Stimulated activated CD4-positive, alpha-beta T cell treated with anti-CD3 and anti-CD28 coated beads, Interleukin-4, amount 100 ng/mL, for 48 hours (primary cell): Measurements from ENCODE around the gene DPEP2NB.
A peak's percentile ranks its signal among the peaks of the same experiment; 100 is the strongest.
"Not testable (repeated sequence)": the region's sequence is repeated elsewhere in the genome, so short reads cannot be mapped to it uniquely, and the experiment has no call there.

Experiments
- DNase-seq, 2 donors: peaks; one replicate each; pipeline ENCODE4 v3.0.0-alpha.2; 2020; ENCODE audit warnings: low read depth in 2 of 2

DPEP2NB gene

DNA sequence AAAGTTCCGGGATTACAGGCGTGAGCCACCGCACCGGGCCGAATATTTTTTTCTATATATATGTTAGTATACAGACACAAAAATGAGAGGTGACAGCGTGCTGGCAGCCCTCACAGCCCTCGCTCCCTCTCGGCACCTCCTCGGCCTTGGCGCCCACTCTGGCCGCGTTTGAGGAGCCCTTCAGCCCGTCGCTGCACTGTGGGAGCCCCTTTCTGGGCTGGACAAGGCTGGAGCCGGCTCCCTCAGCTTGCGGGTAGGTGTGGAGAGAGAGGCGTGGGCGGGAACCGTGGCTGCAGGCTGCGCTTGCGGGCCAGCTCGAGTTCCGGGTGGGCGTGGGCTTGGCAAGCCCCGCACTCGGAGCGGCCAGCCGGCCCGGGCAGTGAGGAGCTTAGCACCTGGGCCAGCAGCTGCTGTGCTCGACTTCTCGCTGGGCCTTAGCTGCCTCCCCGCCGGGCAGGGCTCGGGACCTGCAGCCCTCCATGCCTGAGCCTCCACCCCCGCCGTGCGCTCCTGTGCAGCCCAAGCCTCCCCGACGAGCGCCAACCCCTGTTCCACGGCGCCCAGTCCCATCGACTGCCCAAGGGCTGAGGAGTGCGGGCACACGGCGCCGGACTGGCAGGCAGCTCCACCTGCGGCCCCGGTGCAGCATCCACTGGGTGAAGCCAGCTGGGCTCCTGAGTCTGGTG, 33.6 kb downstream of the DPEP2NB start:
- no peak for DNase-seq

DNA sequence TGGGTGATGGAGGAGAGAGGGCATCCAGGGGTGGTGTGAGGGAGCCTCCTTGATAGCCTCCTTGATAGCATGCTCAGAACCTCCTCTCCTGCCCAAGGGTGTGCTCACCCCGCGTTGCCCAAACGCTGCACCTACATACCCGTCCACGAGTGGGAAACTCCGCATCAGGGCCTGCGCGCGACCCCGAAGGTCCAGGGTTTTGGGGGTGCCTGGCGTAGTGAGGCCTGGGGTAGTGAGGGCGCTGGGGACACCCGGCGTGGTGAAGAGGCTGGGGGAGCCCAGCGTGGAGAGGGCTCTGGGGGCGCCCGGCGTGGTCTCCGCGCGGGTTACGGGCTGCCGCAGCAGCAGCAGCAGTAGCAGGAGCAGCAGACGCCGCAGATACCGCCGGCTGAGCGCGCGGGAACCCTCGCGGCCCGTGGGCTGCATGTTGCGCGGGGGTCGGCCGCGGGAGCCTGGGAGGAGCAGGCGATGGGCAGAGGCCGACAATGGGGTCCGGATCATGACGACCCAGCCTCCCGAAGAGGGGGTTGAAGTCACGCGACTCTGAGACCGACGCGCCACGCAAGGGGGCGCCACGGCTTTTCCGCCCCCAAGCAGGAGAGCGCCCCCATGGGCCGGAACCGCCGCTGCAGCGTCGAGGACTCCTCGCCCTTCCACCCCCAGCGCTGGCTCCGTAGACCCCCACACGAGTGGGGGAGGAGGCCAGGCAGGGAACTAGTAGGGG, 35.6 kb downstream of the DPEP2NB start, which contains the start of gene DPEP3:
Gene DPEP3, minus strand, starts transcription at position 545 of the 724 bp plus-strand sequence. Its CDS starts 119 bp downstream, at position 426.
- no peak for DNase-seq

GRCh38 chr16:67977469-67978227, 38.1 kb downstream of the DPEP2NB start:
- no peak for DNase-seq

DNA sequence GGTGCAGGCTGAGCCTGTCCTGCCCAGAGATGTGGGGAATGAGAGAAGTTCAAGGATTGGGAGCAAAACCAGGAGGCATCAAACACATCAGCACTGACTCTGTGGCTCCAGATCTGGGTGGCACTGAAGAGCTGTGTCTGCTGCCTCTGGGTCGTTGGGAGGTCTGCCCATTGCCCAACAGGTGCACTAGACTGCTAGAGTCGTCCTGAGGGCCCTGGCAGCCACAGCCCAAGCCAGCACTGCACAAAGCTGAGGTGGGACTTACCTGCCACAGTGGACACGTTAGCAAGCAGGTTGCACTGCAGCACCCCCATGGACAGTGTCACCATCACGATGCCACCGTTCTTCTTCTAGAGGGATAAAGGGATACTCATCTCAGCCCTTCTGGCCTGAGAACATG, 38.7 kb downstream of the DPEP2NB start:
- no peak for DNase-seq

- DNase-seq: no peak
Measured at GRCh38 chr16:67976205-67976604, 39.5 kb downstream of the DPEP2NB start.

DNA sequence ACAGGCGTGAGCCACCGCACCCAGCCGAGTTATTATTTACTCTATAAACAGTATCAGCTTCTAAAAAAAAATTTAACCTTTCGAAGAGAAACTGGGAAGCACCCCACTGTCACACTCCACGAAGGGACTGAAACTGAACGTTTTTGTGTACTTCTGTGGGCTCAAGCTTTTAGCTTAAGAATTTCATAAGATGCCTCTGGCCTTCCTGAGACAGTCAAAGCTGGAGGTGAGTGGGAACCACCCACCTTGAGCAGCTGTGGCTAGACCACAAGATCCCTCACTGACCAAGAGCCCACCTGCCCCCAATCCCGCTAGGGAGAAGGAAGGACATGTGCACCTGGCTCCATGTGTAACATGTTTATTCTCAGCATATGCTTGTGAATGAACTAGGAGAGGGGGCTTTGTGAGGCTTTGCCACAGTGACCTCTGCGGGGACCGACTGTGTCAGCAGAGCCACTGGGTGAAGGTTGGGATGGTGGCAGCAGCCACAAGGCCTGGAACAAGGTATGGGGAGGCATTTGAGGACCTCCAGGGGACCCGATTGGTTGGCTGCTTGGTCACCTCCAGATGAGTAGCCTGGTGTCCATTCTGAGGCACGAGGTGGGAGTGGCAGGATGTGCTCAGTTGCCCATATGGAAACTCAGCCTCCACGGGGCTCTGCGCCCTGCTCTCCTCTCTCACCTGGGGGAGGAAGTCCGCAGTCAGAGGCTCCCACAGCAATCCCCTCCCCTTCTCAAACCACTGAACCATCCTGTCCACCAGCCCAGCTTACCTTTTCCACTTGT, 40.2 kb downstream of the DPEP2NB start:
- no peak for DNase-seq

DNA sequence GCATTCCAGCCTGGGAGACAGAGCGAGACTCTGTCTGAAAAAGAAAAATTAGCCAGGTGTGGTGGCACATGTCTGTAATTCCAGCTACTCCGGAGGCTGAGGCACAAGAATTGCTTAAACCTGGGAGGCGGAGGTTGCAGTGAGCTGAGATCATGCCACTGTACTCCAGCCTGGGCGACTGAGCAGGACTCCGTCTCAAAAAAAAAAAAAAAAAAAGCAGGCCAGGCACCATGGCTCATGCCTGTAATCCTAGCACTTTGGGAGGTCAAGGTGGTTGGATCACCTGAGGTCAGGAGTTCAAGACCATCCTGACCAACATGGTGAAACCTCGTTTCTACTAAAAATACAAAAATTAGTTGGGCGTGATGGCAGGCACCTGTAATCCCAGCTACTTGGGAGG, 43.4 kb downstream of the DPEP2NB start:
- not testable (repeated sequence) for DNase-seq

GRCh38 chr16:67971111-67971510, 44.6 kb downstream of the DPEP2NB start:
- no peak for DNase-seq

- no peak for DNase-seq
Measured at GRCh38 chr16:67969254-67970039, 46.3 kb downstream of the DPEP2NB start.

GRCh38 chr16:67968400-67969253, 47.1 kb downstream of the DPEP2NB start, which contains the start of gene SLC12A4:
TSS of gene SLC12A4 (minus strand) at chr16:67968637. CDS start at chr16:67968553, 84 bp downstream.
- peak; percentile 85 to 88 for DNase-seq

GRCh38 chr16:67967958-67968399, 47.7 kb downstream of the DPEP2NB start:
- no peak for DNase-seq

DNA sequence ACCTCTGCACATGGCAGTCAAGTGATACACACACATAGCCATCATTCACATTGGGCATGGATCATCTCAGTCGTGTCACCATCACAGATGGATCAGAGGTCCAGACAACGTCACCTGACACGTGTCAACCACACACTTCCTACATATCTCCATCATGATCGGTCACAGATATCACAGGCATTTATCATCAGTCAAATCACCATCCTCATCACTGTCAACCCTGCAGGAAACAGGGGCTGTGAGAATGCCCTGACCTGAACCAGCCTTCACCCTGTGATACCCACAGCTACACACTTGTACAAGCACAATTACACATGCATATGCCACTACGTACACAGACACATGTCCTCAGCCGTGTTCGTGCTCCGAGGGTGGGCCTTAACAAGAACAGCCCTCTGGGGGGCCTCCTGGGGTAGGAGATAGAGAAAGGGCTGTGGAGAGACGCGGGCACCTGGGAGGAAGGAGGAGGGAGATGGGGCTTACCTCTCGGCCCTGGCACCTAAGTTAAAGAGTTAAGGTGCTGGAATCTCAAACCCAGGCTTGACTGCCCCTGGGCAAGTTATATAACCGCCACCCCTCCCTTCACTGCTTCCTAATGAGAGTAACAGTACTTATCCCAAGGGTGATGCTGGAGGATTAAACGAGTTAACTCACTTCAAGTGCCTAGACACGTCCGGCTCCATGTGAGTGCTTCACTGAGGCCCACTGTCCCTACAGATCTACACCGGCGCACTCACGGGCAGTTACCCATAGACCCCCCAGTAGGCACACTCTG, 48.3 kb downstream of the DPEP2NB start:
- DNase-seq: no peak

DNA sequence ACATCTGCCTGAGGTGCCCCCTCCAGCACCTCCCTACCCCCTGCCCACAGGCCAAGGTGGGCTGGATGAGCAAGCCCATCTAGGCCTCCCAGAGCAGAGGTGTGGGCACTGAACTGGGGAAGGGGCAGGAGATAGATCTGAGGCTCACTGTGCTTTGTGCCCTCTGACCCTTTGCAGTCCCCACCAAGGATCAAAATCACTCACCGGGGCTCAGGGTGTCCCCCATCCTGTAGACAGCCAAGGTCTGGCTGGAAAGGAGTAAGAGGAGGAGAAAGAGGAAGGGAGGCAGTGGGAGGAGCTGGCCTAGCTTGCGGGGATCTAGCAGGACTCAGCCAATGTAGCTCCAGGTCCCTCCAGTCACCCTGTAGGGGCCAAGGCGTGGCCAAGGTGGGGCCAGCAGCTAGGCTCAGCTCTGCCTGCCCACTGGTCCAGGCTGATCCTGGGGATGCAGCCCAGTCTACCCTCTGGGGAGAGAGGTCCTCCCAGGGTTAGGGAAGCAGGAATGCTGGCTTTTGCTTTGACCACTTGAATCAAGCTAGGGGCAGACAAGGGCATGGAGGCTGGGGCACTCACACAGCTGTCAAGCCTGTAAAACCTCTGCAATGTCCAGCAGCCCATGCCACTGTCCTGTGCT, 49.0 kb downstream of the DPEP2NB start:
- no peak for DNase-seq

- no peak for DNase-seq
Measured at GRCh38 chr16:67965668-67966548, 49.8 kb downstream of the DPEP2NB start.

DNA sequence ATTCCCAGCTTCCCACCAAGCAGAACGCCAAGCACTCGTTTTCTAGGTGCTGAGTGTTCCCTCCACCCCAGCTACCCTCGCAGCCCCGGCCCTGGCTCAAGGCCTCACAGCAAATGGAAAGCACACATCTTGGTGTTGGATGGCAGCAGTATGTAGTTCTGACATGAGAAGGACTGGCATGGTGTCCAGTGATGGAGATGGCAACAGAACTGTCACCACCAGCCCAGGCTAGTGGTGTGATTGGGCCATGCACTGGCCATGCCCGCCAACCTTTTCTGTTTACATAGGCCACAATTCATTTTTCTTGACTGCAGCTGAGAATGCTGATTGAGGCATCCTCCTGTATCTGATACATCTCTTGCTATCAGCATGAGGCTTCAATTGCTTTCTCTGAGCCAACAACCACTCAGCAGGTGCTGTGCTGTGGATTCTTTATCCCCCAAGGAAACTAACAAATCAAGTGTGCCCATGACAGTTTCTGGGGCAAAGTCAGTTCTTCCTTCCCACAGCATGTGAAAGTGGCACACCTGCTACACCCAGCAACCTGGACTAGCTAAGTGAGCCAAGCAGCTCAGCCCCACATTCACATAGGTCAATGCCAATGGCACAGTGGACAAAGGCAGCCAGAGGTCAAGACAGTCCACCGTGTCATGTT, 51.1 kb downstream of the DPEP2NB start:
- DNase-seq: no peak

DNA sequence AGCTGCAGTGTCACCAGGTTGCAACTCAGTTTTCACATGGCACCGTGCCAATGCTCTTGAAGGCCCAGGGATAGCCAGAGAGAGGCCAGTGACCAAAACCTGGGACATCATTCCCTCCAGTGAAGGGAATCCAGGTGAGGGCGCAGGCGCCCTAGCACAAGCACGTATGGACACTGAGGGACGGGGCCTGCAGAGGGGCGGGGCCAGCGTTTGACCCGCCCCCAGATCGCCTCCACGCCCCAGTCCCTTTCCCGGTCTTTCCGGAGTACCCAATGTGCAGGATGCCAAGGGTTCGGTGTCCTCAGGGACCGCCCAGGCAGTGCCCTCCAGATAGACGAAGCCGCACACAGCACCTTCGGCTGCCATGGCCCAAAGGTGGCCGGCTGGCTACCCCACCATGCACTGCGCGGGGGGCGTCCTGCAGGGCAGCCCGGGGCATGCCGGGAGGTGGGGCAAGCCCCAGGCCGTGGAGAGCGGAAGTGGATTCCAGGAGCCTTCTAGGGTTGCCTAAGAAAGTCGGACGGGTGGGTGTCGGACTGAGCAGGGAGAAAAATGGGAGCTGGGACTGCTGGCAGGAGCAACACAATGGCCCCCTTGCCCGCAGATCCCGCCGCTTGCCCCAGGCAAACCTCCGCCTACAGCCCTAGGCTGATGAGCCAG, 51.9 kb downstream of the DPEP2NB start:
- DNase-seq: no peak
